ENCODE results near the gene AUTS2. TPM values are rescaled to one million over a fixed set of nuclear protein-coding genes. Genes with fewer than 3 reads are reported as not detected.

Gene AUTS2
- polyA plus RNA-seq, 1 donor from 2014 or later, result 97.3 TPM

DNA sequence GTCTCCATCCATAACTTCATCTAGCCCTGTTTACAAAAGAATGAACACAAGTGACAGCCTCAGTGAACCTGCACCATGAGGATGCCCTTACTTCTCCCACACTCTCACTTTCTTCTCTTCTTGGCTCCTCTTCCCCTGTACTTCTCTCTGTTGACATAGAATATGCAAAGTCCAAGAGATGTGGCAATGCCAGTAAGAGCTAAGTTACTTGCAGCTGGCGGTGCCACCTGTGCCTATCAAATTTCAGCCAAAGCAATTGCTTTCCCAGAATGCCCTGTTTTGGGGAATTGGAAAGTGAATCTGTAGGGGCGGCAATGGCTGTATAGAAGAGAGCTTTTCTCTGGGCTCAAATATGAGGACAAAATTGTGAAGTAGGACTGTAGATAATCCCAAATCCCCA lies 557.8 kb downstream of the AUTS2 start:
- Histone ChIP-seq H3K9me2 (ENCODE audit: insufficient read depth, low read length) (no peaks in the 10 kb centered on the region), H3K36me3 (ENCODE audit: insufficient read depth, low read length) (no peaks in the 10 kb centered on the region), H3K27me3 (ENCODE audit: insufficient read depth, low read depth, low read length) (no peaks in the 10 kb centered on the region), H2AFZ (ENCODE audit: low read depth, low read length) (no peak overlapping the region), H3K9ac (ENCODE audit: low read length) (no peak overlapping the region), H4K20me1 (ENCODE audit: insufficient read depth) (no peaks in the 10 kb centered on the region), H3K4me3 (ENCODE audit: low read length) (no peak overlapping the region), H3K9me3 (ENCODE audit: low read length) (no peaks in the 10 kb centered on the region), H3F3A (ENCODE audit: insufficient read depth, low read length, poor library complexity, severe bottlenecking) (peaks cover 17% of the 10 kb centered on the region), H3K27ac (ENCODE audit: low read length) (no peak overlapping the region), H3K79me2 (replicated peaks; ENCODE audit: insufficient read depth, low read length) (no peaks in the 10 kb centered on the region), H3K4me2 (ENCODE audit: low read length) (no peak overlapping the region)
- TF ChIP-seq SMC3 (conservative IDR thresholded peaks at IDR 0.05; ENCODE audit: poor library complexity) (no peak), POLR2AphosphoS5 (IDR thresholded peaks at IDR 0.05) (no peak), CTCF (IDR thresholded peaks at IDR 0.05; ENCODE audit: poor library complexity, severe bottlenecking) (no peak), EZH2 (IDR thresholded peaks at IDR 0.05; ENCODE audit: borderline replicate concordance, insufficient read depth, low read length, poor library complexity, severe bottlenecking) (no peak), MXI1 (conservative IDR thresholded peaks at IDR 0.05; ENCODE audit: poor library complexity, severe bottlenecking) (no peak), EP300 (conservative IDR thresholded peaks at IDR 0.05; ENCODE audit: poor library complexity, severe bottlenecking) (no peak), RAD21 (conservative IDR thresholded peaks at IDR 0.05) (no peak), REST (IDR thresholded peaks at IDR 0.05; ENCODE audit: borderline replicate concordance) (no peak), TAF1 (IDR thresholded peaks at IDR 0.05; ENCODE audit: low read depth) (no peak)

DNA sequence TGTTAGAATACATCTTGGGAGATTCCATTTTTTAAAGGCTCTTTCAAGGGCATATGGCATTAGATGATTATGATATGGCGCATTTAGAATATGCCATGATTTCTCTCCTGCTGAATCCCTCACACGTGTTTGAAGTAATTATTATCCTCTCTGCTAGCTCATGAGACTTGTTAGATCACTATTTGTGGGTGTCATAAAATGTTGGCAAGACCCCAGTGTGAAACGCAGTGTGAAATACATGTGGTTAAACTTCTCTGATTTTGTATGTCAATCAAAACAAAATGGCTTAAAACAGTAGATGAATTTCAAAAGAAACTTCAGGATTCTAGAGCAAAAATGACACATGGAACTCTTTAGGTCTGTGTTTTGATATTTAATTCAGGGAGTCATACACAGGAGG lies 560.8 kb downstream of the AUTS2 start:
- no peaks in the 10 kb centered on the region for H4K20me1 ChIP-seq (ENCODE audit: insufficient read depth)
- H3F3A ChIP-seq (ENCODE audit: insufficient read depth, low read length, poor library complexity, severe bottlenecking), result peaks cover 9% of the 10 kb centered on the region
- no peaks in the 10 kb centered on the region for H3K79me2 ChIP-seq (replicated peaks; ENCODE audit: insufficient read depth, low read length)
- no peak overlapping the region for H3K9ac ChIP-seq (ENCODE audit: low read length)
- H3K27me3 ChIP-seq (ENCODE audit: insufficient read depth, low read depth, low read length), result no peaks in the 10 kb centered on the region
- no peaks in the 10 kb centered on the region for H3K9me3 ChIP-seq (ENCODE audit: low read length)
- TF ChIP-seq SMC3 (conservative IDR thresholded peaks at IDR 0.05; ENCODE audit: poor library complexity), result no peak
- no peak for TF ChIP-seq RAD21 (conservative IDR thresholded peaks at IDR 0.05)
- no peak for TF ChIP-seq TAF1 (IDR thresholded peaks at IDR 0.05; ENCODE audit: low read depth)
- TF ChIP-seq REST (IDR thresholded peaks at IDR 0.05; ENCODE audit: borderline replicate concordance), result no peak
- no peak for TF ChIP-seq EP300 (conservative IDR thresholded peaks at IDR 0.05; ENCODE audit: poor library complexity, severe bottlenecking)
- TF ChIP-seq POLR2AphosphoS5 (IDR thresholded peaks at IDR 0.05), result no peak
- no peak for TF ChIP-seq CTCF (IDR thresholded peaks at IDR 0.05; ENCODE audit: poor library complexity, severe bottlenecking)
- TF ChIP-seq MXI1 (conservative IDR thresholded peaks at IDR 0.05; ENCODE audit: poor library complexity, severe bottlenecking), result no peak
- no peak for TF ChIP-seq EZH2 (IDR thresholded peaks at IDR 0.05; ENCODE audit: borderline replicate concordance, insufficient read depth, low read length, poor library complexity, severe bottlenecking)
- H2AFZ ChIP-seq (ENCODE audit: low read depth, low read length), result no peak overlapping the region
- no peak overlapping the region for H3K4me2 ChIP-seq (ENCODE audit: low read length)
- no peaks in the 10 kb centered on the region for H3K9me2 ChIP-seq (ENCODE audit: insufficient read depth, low read length)
- H3K36me3 ChIP-seq (ENCODE audit: insufficient read depth, low read length), result no peaks in the 10 kb centered on the region
- no peak overlapping the region for H3K4me3 ChIP-seq (ENCODE audit: low read length)
- no peak overlapping the region for H3K27ac ChIP-seq (ENCODE audit: low read length)
